HG02623 (cell line): ENCODE measurements around the gene N4BP2.
A peak's percentile ranks its signal among the peaks of the same experiment; 100 is the strongest.

Experiments used
- ATAC-seq: cut with Tn5 transposase; IDR thresholded peaks from one replicate; pipeline ENCODE4 v1.9.1; 2021; ENCODE audit warnings: moderate library complexity; ENCODE audit not compliant: unreplicated experiment

Gene N4BP2

GRCh38 chr4:40190465-40190864, 133.8 kb downstream of the N4BP2 start:
- no peak for ATAC-seq

- no peak for ATAC-seq
These were observed 134.5 kb downstream of the N4BP2 start for GRCh38 chr4:40190880-40191815.

- peak; percentile 44 for ATAC-seq
These were observed 135.7 kb downstream of the N4BP2 start for GRCh38 chr4:40192114-40193015.

GRCh38 chr4:40193016-40193571, 136.4 kb downstream of the N4BP2 start:
- ATAC-seq: peak; percentile 27

GRCh38 chr4:40193578-40193977, 136.9 kb downstream of the N4BP2 start:
- no peak for ATAC-seq

DNA sequence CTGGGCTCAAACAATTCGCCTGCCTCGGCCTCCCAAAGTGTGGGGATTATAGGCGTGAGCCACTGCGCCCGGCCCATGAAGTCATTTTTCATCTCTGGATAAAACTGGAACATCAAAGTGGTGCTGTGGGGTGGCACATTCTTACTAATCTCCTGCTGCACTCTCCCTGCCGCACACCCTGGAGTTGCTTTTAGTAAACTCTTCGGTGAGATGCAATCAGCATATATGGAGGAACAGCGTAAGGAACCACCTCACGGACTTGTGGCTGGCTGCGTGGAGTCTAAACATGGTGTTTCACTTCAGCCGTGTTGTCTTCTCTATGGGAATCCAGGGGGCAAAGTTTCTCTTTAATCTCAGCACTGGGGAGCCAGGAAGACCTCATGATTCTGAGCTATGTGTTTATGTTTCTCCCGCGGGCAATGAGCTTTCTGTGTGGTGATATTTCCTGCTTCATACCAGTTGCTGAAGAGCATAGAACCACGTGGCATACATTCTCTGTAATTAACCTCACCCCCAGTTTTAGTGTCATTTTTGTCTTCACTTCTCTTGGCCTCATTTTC, 138.0 kb downstream of the N4BP2 start:
- no peak for ATAC-seq

DNA sequence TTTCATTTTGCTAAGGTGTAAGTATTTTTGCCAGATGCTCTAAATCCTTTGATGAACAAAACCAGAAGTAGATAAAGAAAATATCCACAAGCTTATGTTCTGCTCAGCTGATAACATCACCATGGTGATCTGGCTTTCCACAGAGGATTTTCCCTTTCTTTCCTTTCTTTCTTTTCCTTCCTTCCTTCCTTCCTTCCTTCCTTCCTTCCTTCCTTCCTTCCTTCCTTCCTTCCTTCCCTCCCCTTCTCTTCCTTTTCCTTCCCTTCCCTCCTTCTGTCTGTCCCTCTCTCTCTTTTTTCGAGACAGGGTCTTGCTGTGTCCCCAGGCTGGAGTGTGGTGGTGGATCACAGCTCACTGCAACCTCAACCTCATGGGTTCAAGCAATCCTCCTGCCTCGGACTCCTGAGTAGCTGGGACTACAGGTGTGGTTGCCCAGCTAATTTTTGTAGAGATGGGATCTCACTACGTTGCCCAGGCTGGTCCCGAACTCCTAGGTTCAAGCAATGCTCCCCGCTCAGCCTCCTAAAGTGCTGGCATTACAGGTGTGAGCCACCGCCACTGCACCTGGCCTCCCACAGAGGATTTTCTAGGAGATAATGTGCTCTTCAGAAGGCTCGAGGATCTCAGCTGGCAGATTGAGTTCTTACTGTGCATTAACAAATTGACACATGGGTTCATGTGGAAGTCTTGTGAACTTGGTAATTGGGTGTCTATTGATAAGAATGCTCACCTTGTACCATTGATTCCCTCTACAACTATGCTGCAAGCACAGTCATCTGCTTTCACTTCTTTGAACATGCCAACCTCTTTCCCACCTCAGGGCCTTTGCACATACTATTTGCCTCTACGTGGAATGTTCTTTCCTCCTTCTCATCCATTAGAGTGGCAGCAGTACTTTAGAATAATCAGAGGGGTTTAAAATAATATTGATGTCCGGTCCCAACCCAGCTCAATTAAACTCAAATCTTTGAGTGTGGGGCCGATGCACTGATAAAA, 138.8 kb downstream of the N4BP2 start:
- no peak for ATAC-seq

- ATAC-seq: no peak
These were observed 139.6 kb downstream of the N4BP2 start for GRCh38 chr4:40196272-40196671.

- no peak for ATAC-seq
These were observed 140.2 kb downstream of the N4BP2 start, which contains the start of gene RHOH for GRCh38 chr4:40196724-40197281. Gene RHOH, plus strand, starts transcription at chr4:40197031. Its CDS starts 46,356 bp downstream, at chr4:40243387.

DNA sequence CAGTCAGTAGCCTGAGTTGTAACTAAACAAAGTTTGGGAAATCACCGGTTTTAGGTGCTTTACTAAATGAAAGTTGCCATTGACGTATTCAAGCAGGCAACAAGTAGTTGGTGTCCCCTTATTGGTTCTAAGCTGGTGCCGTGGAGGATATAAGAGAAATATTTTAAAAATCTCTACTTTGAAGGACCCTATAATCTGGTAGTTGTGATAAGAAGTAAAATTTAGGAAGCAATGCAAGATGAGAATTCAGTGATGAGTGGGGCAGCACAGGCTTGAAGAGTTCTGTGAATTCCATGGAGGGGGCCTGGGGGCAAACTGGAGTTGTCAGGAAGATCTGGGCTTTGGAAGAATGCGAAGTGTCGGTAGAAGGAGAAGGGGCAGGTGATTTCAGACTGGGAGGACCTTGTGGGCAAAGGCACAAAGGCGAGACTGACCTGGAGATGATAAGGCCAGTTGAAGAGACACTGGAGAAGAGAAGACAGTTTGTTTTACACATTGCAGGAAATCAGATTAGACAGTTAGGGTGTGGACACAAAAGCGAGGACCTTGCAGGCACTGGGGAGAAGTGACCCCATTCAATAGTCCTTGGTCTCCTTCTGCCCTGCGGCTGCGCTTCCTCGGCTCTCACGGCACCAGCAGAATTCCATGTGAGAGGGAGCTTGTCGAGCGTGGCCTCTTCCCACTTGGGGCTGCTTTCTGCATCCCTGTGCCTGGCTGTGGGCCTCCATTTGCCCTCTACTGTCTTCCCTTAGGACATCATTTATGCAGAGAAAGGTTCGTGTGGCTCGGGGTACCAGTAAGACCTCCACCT, 141.4 kb downstream of the N4BP2 start:
- ATAC-seq: no peak

GRCh38 chr4:40199179-40199670, 142.6 kb downstream of the N4BP2 start:
- no peak for ATAC-seq

GRCh38 chr4:40199999-40200874, 143.6 kb downstream of the N4BP2 start:
- peak; percentile 57 for ATAC-seq

- ATAC-seq: no peak
These were observed 144.5 kb downstream of the N4BP2 start for GRCh38 chr4:40200875-40201801.

DNA sequence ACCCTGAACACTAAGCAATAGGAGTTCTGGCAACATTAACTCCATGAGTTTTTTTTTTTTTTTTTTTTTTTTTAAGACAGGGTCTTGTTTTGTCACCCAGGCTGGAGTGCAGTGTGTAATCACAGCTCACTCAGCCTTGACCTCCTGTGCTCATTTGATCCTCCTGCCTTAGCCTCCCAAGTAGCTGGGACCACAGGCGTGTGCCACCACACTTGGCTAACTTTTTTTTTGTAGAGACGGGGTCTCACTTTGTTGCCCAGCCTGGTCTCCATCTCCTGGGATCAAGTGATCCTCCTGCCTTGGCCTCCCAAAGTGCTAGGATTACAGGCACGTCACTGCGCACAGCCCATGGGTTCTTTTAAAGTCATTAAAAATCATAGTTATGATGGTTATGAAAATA, 145.2 kb downstream of the N4BP2 start:
- ATAC-seq: no peak

GRCh38 chr4:40202474-40202873, 145.8 kb downstream of the N4BP2 start:
- no peak for ATAC-seq

DNA sequence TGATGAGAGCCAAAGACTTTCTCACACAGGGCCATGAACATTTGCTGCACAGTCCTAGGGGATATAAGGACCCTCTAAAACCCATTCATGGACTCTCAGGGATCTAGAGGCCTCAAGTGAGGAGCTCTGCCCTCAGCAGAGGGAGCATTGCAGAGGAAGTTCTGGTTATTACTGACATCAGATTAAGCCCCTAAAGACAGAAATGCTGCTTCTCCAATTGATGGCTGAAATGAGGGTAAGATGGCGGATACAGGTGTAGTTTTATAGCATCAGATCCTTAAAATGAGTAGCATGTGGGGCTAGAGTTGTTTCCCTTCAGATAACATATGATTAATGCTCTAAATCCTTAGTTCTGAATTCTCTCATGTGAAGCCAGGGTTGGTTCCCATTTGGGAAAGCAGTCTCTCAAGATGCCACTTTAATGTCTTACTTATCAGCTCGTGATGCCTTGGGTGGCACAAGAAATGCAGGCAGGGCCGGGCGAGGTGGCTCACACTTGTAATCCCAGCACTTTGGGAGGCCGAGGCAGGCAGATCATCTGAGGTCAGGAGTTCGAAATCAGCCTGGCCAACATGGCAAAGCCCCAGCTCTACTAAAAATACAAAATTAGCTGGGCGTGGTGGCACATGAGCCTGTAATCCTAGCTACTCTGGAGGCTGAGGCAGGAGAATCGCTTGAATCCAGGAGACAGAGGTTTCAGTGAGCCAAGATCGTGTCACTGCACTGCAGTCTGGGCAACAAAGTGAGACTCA, 148.0 kb downstream of the N4BP2 start:
- no peak for ATAC-seq
